Muscle of back (tissue), 11 donors: Measurements from ENCODE around the gene TMEM44. TPM values are rescaled to one million over a fixed set of nuclear protein-coding genes. Genes with fewer than 3 reads are reported as not detected.
"Not testable (repeated sequence)": the region's sequence is repeated elsewhere in the genome, so short reads cannot be mapped to it uniquely, and the experiment has no call there.

Source experiments
- DNase-seq, 3 donors: peaks; one replicate each; pipeline versions ENCODE4 v3.0.0 to v3.0.0-alpha.2; 2013
- polyA plus RNA-seq, 10 donors: library from polyadenylated mRNA; unstranded; fragments of 120-200 nt; gene quantifications; one replicate each; pipeline ENCODE4 v1.2.1, GENCODE V29; 2013; ENCODE audit not compliant: insufficient read length in 10 of 10

TMEM44 gene
- polyA plus RNA-seq, 10 donors, result 16.4 to 32.4 (median 21.4) TPM

DNA sequence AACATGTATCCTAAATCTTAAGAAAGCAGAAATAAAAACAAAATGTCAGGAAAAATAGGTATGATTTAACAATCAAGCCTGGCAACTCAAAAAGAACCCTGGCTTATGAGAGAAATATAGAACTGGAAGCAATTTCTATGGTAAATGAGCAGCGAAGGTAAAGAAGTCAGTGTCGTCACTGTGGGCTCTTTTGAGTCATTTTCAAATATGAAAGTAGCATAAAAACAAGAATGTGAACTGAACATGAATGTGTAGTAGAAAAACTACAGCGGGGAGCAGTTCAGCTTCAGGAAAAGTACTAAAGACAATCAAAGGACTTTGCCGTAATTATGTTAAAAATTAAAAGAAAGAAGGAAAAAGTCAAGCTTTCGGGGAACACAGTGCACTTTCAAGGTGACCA lies 21.2 kb upstream of the TMEM44 start:
- no peak for DNase-seq

DNA sequence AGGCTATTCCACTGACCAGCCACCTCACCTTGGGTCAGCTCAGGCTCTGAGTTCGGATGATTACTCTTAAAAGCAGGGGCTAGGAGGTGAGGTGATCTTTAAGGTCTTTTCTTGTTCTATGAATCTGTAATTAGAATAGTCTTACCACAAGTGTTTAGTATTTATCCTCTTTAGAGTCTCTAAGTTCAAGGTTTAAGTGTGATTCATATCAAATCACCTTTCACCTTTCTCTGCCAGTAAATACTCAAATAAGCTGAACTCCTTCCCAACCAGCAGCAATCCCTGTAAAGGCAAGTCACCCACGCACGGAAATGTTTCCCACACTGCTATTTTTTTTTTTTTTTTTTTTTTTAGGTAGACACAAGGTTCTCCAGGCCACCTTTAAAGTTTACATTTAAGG lies 14.5 kb upstream of the TMEM44 start:
- no peak for DNase-seq

DNA sequence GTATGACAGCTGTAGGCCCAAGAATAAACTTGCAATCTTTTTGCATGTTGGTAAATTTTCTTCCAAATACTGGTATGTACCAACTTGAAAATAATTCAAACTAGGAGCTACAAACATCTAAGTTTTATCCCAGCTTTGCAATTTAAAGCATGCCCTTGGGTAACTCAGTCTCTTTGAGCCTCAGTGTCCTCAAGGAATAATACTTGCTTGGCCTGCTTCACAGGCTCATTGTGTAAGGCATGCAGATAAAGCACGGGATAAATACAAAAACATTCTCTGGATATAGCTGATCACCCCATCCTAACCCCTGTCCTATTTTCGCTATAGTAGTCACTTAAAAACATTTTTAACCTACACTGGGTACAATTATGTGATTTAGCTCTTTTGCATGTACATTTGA lies 9.6 kb upstream of the TMEM44 start:
- no peak for DNase-seq

DNA sequence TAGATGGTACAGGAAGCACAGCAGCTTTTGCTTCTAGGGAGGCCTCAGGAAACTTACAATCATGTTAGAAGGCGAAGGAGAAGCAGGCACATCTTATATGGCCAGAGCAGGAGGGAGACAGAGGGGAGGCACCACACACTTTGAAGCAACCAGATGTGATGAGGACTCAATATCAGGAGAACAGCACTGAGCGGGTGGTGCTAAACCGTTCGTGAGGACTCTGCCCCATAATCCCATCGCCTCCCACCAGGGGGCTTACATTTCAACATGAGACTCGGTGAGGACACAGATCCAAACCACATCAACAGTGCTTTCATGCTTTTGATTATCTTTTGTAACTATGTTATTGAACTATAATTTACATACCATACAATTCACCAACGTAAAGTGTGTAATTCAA lies 7.6 kb upstream of the TMEM44 start:
- peak in 1 of 3 donors; percentile 16 for DNase-seq

DNA sequence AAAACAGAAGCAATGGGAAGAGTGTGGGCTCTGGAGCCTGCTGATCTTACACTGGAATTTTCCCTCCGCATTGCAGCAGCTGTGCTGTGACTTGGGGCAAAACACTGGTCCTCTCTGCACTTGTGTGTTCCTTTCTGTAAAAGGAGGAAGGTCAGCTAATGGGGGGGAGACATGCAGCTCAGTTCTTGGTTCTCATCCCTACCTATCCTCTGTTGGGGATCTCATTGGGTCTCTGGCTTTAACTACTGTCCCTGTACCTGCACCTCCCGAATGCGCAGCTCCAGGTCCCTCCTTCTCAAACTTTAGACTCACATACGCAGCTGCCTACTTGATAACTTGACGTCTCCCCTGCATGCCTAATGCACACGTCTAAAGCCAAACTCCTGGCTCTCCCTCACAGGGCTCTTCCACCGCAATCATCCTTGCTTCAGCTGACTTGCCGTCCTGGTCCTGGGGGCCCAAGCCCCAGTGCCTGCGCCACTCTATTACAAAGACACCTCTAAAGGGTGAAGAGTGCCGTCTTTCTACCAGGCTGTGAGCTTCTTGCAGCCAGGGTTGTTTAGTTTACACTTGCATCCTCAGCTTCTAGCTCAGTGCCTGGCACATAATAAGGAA lies 5.9 kb upstream of the TMEM44 start:
- no peak for DNase-seq

DNA sequence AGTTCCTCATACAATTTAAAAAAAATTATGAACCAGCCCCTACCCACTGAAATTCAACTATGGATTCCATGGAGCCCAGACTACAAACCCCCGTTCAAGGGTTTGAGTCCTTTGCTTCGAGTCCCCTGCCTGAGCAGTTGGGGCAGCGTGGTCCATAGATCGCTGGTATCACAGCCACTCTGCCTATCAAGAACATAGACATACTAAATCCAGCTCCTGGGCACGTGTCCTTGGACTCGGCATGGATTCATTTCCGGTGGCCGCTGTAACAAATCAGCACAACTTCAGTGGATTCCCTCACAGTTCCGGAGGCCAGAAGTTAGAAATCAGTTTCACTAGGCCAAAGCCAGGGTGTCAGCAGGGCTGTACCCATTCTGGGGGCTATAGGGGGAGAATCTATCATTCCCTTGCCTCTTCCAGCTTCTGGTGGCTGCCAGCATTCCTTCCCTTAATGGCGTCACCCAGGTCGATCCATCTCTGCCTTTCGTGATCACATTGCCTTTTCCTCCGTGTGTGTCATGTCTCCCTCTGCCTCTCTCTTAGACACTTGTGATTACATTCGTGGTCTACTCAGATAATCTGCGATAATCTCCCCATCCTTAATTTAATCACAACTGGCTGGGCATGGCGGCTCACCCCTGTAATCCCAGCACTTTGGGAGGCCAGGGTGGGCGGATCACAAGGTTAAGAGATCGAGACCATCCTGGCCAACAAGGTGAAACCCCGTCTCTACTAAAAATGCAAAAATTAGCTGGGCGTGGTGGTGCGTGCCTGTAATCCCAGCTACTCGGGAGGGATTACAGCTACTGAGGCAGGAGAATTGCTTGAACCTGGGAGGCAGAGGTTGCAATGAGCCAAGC lies 4.6 kb upstream of the TMEM44 start:
- DNase-seq, result no peak

DNA sequence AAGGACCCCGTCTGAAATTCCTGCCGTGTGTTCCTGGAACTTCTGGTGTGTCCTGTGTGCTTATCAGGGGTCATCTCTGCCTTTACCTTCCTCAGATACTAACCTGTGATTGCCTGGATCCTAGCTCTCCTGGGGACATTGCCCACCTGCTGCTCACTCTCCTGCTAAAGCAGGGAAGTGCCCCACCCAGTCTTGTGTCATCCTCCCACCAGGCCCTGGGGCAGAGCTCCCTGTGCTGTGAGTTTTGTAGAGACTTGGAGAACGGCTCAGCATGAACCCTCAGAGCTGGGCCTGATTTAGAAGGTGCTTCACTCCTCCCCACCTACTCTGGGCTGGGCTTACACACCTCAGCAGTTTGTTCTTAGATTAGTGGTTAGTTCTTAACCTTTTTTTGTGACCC lies 3.8 kb upstream of the TMEM44 start:
- DNase-seq, result no peak

DNA sequence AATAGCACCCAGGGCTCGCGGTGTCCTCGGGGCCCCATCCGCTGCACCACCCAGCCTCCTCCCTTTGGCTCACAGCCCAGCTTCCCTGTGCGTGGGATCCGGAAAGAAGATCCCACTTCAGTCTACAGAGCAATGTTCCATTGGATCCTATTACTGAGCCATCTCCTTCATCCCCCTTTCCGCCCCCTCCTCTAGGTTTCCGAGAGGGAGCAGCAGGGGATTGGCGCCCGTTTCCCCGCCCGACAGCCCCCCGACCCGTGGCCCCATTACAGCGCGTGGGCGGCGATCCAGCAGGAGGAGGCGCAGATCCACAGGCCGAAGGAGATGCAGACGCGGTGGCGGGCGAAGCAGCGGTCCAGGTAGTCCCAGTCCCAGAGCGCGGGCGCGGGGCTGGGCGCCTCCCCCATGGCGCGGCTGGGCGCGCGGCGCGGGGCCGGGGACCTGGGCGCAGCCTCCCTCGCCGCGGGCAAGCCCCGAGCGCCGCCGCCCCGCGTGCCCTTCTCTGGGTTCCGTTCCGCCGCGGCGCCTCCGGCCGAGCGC lies 340 bp downstream of the TMEM44 start:
- DNase-seq, result peak in 2 of 3 donors; percentile 62 to 83

DNA sequence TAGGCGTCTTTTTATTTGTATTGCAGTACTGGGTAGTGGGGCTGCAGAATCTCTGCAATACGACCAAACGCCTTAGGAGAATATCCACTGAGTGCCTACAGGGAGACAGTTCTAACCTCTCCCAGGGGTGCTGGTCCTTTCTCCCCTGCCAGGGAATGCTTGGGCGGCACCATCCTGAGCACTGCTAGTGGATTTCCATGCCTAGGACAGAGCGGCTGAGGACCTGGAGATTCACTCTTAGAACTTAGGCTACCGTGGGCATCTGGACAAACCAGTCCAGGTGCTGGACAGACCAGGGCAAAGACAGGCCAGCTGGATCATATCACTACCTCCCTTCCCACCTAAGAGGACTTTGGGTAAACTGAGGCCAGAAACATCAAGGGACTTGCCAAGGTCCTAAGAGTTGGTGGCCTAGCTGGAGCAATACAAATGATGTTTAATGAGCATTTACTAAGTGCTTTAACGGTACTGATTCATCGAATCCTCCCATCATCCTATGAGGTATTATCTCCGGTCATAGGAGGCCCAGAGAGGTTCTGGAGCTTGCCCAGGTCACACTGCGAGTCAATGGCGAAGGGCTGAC lies 902 bp downstream of the TMEM44 start:
- no peak for DNase-seq

DNA sequence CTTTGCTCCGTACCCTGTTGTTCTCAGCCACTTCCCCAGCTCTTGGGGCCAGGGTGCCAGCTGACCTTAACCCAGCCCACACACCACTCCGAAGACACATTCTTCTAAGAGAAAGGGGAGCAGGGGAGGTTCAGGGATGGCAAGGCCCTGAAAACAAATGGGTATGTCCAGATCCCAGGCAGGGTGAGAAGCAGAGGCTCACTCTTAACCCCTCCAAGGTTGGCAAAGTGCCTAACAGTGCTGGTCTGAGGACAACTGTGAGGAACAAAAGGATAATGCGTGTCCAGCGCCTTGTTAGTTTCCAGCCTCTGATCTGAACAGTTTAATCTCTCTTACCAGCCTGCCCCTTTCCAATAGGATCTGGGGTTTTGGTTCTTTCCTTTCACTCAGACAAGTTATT lies 1.5 kb downstream of the TMEM44 start:
- DNase-seq, result peak in 1 of 3 donors; percentile 22

DNA sequence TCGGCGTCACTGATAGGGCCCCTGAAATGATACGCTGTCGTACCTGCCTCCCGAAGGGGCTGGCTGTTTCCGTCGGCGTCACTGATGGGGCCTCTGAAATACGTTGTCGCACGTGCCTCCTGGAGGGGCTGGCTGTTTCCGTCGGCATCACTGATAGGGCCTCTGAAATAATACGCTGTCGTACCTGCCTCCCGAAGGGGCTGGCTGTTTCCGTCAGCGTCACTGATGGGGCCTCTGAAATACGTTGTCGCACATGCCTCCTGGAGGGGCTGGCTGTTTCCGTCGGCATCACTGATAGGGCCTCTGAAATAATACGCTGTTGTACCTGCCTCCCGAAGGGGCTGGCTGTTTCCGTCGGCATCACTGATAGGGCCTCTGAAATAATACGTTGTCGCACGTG lies 2.5 kb downstream of the TMEM44 start:
- DNase-seq, result not testable (repeated sequence)

DNA sequence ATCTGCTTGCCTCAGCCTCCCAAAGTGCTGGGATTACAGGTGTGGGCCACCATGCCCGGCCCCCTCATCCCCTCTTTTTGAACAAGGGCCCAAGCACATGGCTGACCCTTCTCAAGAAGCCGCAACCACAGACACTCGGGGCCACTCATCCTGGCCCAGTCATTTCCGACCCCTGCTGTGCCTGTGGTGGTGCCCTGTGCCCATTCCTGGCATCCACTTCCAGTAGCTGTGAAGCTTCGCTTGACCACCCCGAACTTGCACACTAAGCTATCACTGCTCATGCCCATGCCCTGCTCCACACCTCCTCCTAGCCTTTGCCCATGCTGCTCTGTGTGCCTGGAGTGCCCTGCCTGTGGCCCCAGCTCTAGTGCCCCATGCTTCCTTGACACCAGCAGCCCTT lies 8.3 kb downstream of the TMEM44 start:
- DNase-seq, result no peak

DNA sequence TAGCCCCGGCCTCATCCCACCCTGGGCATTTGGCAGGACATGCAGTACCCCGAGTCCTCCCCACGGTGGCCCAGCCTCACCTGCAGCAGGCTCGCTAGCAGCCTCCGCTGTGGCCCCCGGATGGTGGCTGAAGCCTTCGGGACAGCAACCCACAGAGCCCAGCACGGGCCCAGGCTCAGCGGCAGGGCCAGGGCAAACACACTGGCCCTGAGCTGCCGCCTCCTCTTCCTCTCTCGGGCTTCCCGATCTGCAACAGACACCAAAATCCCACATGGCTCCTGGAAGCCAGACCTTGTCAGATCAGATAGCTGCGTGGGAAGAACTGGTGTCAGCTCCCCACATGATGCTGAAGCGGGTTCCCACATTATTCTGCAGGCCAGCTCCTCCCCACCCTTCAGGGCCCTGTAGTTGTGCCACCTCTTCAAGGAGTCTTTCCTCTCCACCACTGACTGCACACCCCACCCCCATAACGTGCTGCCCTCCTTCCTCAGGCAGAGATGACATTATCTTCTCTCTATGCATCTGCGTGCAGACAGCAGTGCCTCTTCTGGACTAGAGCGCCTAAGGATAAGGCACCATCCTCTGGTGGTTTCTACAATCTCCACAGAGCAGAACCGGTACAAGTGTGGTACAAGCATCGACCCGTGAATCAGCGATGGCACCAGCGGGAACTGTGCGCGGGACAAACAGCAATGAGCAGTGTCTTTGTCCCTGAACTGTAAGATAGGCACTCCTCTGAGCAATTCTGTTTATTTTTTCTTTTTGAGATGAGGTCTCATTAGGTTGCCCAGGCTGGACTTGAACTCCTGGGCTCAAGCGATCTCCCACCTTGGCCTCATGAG lies 9.5 kb downstream of the TMEM44 start:
- no peak for DNase-seq

DNA sequence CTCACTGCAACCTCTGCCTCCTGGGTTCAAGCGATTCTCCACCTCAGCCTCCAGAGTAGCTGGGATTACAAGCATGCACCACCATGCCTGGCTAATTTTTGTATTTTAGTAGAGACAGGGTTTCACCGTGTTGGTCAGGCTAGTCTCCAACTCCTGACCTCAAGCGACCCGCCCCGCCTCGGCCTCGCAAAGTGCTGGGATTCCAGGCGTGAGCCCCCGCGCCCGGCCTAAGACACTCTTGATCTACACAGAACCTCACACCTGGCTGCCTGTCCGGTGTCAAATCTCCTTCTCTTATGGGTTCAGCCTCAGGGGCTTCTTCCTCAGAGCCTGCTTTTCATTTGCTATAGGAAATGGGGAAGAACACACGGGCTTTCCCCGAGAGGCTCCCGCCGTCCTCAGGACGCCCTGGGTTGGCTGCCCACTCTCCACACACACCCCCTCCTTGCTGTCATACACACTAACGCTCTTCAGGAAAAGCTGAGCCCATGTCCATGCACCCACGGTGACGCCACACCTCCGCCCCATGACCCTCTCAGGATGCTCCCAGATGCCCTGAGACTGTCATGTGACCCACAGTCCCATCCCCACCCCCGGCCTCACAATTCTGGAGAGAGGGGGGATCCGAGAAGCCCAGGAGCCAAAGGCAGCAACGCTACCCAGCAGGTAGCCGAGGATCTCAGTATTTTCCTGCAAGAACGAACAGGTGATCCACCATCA lies 10.4 kb downstream of the TMEM44 start:
- DNase-seq, result no peak

DNA sequence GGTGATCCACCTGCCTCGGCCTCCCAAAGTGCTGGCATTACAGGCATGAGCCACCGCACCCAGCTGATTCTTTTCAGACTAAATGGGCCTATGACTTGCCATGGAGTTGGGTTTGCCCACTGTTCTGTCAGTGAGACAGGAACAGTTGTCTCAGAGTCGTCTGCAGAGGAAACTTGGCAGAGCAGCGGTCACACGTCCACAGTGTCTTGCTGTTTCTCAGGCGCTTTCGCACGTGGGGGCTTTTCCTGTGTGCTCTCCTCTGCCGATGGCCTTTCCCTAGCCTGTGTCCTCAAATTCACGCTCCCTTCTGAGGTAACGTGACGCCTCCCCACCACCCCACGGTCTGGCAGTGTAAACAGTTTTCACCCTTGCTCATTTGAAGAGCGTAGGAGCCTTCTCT lies 11.3 kb downstream of the TMEM44 start:
- DNase-seq, result no peak

DNA sequence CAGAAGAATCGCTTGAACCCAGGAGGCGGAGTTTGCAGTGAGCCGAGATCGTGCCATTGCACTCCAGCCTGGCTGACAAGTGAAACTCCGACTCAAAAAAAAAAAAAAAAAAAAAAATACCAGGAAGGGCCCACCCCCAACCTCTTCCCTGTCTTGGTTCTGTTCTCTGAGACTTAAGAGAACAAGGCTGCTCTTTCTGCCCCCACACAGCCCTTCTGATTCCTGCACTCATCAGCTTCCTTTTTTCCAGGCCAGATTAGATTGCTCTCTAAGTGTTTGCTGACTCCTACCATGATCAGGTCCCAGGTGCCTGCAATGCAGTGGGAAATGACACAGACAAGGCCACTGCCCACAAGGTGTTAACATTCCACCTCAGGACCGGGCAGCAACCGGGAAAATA lies 13.0 kb downstream of the TMEM44 start:
- no peak for DNase-seq

DNA sequence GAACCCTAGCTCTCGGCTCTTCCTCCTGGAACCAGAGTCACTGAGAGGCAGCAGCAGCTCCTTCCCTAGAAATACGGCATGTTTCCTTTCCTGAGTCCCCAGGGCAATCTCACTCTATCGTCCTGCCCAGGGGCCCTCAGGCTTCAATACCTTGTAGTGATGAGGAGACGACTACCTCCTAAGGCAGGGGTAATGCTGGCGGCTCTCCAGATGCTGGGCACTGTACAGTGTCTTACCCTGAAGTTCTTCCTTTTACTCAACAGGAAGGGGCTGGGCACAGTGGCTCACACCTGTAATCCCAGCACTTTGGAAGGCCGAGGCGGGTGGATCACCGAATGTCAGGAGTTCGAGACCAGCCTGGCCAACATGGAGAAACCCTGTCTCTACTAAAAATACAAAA lies 13.5 kb downstream of the TMEM44 start:
- no peak for DNase-seq

DNA sequence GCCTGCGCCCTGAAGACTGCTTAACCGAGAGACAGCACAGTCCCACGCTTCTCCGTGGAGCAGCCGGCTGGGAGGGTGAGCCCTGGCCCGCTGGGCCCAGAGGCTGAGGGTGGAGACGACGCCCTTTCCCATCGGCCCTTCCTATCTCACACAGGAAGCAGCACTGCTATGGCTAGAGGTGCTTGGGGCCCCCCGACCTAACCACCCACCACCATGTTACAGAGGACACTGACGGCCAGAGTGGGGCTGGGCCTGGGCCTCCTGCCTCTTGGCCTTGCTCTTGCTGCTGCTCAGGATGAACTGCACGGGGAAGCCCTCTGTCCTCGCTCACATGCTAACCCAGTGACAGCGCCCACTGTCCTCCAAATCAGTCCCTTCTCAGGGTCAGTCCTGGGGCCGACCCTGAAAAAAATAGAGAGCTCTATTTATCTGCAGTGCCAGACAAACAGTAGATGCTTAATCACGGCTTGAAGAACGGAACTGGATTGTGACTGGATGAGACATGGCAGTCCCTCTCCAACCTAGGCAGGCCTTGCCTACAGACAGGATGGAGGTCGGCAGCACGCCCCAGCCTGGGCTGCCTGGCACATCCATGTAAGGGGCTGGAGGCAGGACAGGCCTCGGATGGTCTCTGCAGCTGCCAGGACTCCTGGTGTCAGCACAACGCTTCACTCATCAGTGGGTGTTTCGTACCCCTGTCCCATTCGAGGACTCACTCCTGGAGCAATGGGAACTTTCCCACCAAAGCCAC lies 14.2 kb downstream of the TMEM44 start:
- no peak for DNase-seq

DNA sequence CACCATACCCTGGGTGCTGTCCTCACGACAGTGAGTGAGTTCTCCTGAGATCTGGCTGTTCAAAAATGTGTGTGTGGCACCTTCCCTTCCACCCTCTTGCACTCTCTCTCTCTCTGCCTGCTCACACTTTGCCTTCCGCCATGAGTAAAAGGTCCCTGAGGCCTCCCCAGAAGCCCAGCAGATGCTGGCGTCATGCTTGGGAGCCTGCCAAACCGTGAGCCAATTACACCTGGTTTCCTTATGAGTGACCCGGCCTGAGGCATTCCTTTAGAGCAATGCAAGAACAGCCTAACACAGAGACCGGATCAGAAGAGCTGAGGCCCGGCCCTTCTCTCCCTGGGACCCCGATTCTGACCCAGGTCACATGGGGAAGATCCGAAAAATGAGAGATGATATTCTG lies 15.4 kb downstream of the TMEM44 start:
- DNase-seq, result no peak

DNA sequence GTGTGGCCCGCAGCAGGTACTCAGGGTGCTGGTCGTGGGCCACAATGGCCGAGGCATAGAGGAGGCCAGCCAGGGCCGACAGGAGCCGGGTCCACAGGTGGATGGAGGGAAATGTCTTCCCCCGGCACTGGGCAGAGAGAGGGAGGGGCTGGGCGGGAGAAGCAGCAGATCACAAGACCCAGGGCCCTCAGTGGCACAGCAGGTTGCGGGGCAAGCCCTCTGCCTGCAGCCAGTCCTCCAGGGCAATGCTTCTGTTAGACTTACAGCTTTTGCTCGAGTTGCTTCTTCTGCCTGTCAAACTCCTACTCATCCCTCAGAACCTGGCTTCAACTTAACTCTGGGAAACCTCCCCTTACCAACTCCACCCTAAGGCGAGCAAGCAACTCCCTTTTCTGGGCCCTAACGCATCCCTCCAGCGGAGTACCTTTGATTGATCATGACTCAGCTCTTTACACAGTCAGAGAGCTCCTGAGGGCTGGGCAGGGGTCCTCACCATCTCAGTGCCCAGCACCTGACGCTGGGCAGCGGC lies 16.0 kb downstream of the TMEM44 start:
- no peak for DNase-seq
